GM18873 (cell line): ENCODE data around the gene IL9R.
"Not testable (repeated sequence)": the region's sequence is repeated elsewhere in the genome, so short reads cannot be mapped to it uniquely, and the experiment has no call there.

ENCODE experiments used
- ATAC-seq: cut with Tn5 transposase; IDR thresholded peaks from one replicate; pipeline ENCODE4 v1.9.1; 2021; ENCODE audit warnings: mild to moderate bottlenecking, moderate library complexity, moderate number of reproducible peaks; ENCODE audit not compliant: unreplicated experiment, low FRiP score

Gene IL9R

GRCh38 chrX:155997436-155997835 lies at the start of gene IL9R:
IL9R (plus strand) TSS chrX:155997696; CDS start chrX:155997760, 64 bp downstream.
- no peak for ATAC-seq

GRCh38 chrX:155949098-155949497 lies 48.4 kb upstream of the IL9R start:
- ATAC-seq: no peak

- ATAC-seq: no peak
These were observed 46.2 kb upstream of the IL9R start for GRCh38 chrX:155951237-155951789.

- no peak for ATAC-seq
These were observed 44.4 kb upstream of the IL9R start for GRCh38 chrX:155953055-155953454.

GRCh38 chrX:155954793-155955192 lies 42.7 kb upstream of the IL9R start:
- ATAC-seq: no peak

GRCh38 chrX:155956099-155956498 lies 41.4 kb upstream of the IL9R start:
- ATAC-seq: no peak

GRCh38 chrX:155956649-155957048 lies 40.8 kb upstream of the IL9R start:
- no peak for ATAC-seq

- no peak for ATAC-seq
These were observed 39.7 kb upstream of the IL9R start for GRCh38 chrX:155957843-155958242.

- no peak for ATAC-seq
These were observed 38.4 kb upstream of the IL9R start for GRCh38 chrX:155959018-155959587.

- ATAC-seq: no peak
These were observed 34.6 kb upstream of the IL9R start for GRCh38 chrX:155962906-155963305.

GRCh38 chrX:155966876-155967275 lies 30.6 kb upstream of the IL9R start:
- ATAC-seq: no peak

- no peak for ATAC-seq
These were observed 29.7 kb upstream of the IL9R start for GRCh38 chrX:155967653-155968325.

GRCh38 chrX:155968326-155968661 lies 29.2 kb upstream of the IL9R start:
- no peak for ATAC-seq

GRCh38 chrX:155968791-155969190 lies 28.7 kb upstream of the IL9R start:
- no peak for ATAC-seq

- not testable (repeated sequence) for ATAC-seq
These were observed 25.8 kb upstream of the IL9R start for GRCh38 chrX:155971658-155972057.

GRCh38 chrX:155972241-155972640 lies 25.3 kb upstream of the IL9R start:
- not testable (repeated sequence) for ATAC-seq

GRCh38 chrX:155983326-155983725 lies 14.2 kb upstream of the IL9R start:
- ATAC-seq: no peak

GRCh38 chrX:155985208-155985607 lies 12.3 kb upstream of the IL9R start:
- no peak for ATAC-seq

- ATAC-seq: not testable (repeated sequence)
These were observed 10.5 kb upstream of the IL9R start for GRCh38 chrX:155986995-155987394.

- no peak for ATAC-seq
These were observed 8.6 kb upstream of the IL9R start for GRCh38 chrX:155988859-155989258.

- ATAC-seq: no peak
These were observed 4.1 kb upstream of the IL9R start for GRCh38 chrX:155993421-155993820.

GRCh38 chrX:155995321-155995875 lies 2.1 kb upstream of the IL9R start:
- no peak for ATAC-seq
